ENCODE measurements around the gene MYO18B.

Gene MYO18B

GRCh38 chr22:25714739-25715138 lies 27.2 kb upstream of the MYO18B start:
- DNase-seq (ENCODE audit: low read depth): no peak

- no peak for DNase-seq (ENCODE audit: low read depth)
Measured at GRCh38 chr22:25716637-25717036, 25.4 kb upstream of the MYO18B start.

- DNase-seq (ENCODE audit: low read depth): no peak
Measured at GRCh38 chr22:25718135-25718840, 23.7 kb upstream of the MYO18B start.

GRCh38 chr22:25722223-25722622 lies 19.8 kb upstream of the MYO18B start:
- DNase-seq (ENCODE audit: low read depth): no peak

GRCh38 chr22:25722626-25723025 lies 19.4 kb upstream of the MYO18B start:
- DNase-seq (ENCODE audit: low read depth): no peak

- DNase-seq (ENCODE audit: low read depth): no peak
Measured at GRCh38 chr22:25726241-25726640, 15.7 kb upstream of the MYO18B start.

- DNase-seq (ENCODE audit: low read depth): no peak
Measured at GRCh38 chr22:25728071-25728470, 13.9 kb upstream of the MYO18B start.

- no peak for DNase-seq (ENCODE audit: low read depth)
Measured at GRCh38 chr22:25729016-25729995, 12.7 kb upstream of the MYO18B start.

- DNase-seq (ENCODE audit: low read depth): no peak
Measured at GRCh38 chr22:25735650-25736049, 6.3 kb upstream of the MYO18B start.

GRCh38 chr22:25736378-25737011 lies 5.5 kb upstream of the MYO18B start:
- no peak for DNase-seq (ENCODE audit: low read depth)

GRCh38 chr22:25739659-25740344 lies 2.2 kb upstream of the MYO18B start:
- no peak for DNase-seq (ENCODE audit: low read depth)

- DNase-seq (ENCODE audit: low read depth): no peak
Measured at GRCh38 chr22:25742918-25743708, 1.1 kb downstream of the MYO18B start.

GRCh38 chr22:25744694-25745093 lies 2.7 kb downstream of the MYO18B start:
- no peak for DNase-seq (ENCODE audit: low read depth)

GRCh38 chr22:25745341-25746011 lies 3.5 kb downstream of the MYO18B start:
- no peak for DNase-seq (ENCODE audit: low read depth)

- no peak for DNase-seq (ENCODE audit: low read depth)
Measured at GRCh38 chr22:25746012-25746373, 4.0 kb downstream of the MYO18B start.

- DNase-seq (ENCODE audit: low read depth): no peak
Measured at GRCh38 chr22:25747245-25747944, 5.4 kb downstream of the MYO18B start.

GRCh38 chr22:25748140-25748539 lies 6.2 kb downstream of the MYO18B start:
- no peak for DNase-seq (ENCODE audit: low read depth)

- DNase-seq (ENCODE audit: low read depth): no peak
Measured at GRCh38 chr22:25748704-25749103, 6.7 kb downstream of the MYO18B start.

GRCh38 chr22:25749420-25750169 lies 7.6 kb downstream of the MYO18B start:
- DNase-seq (ENCODE audit: low read depth): no peak
